ENCODE measurements around the gene HES2.
A peak's percentile ranks its signal among the peaks of the same experiment; 100 is the strongest.
"Not testable (repeated sequence)": the region's sequence is repeated elsewhere in the genome, so short reads cannot be mapped to it uniquely, and the experiment has no call there.

The HES2 gene

DNA sequence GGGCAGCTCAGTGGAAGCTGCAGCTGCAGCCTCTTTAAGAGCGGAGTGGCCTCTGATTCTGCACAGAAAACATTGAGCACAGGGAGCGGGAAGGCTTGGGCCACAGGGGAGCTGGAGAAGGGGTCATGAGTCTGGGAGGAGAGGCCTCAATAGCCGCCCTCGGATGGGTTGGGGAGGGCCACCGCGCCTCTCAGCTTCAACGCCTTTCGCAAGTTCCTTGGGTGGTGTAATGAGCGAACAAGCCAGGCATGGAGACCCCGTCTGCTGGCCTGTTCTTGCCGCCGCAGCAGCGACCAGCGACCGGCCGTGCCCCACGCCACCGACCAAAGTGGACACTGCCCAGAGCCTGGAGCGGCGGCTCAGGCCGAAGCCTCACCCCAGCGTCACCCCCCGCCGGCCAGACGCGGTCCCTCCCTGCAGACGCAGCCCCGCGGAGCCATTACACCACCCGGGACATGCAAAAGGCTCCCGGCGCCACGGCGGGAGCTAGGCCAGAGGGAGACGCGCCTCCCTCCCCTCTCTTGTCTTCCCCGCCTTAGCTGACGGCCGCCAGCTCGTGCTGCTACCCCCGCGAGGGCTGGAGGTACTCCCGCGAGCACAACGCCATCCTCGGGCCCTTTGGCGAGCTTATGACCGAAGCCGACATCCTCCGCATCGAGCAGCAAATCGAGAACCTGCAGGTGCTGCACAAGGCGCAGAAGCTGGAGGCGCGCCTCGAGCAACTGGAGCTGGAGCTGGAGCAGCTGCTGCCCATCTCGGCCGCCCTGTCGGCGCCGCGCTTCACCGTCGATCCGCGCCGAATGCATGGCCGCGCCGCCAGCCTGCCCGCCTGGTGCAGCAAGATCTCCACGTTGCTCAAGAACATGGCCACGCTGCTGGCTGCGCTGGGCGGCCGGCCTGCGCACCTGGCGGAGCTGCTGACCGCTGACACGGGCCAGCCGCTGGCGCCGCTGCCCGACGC lies 34.5 kb upstream of the HES2 start:
- peaks cover 23% of the 10 kb centered on the region for H3K4me1 ChIP-seq (ENCODE audit: control insufficient read depth, insufficient read depth, low read length)
- not testable (repeated sequence) for H3K27ac ChIP-seq (ENCODE audit: insufficient read depth, low read depth, low read length, poor library complexity, severe bottlenecking); H3K9me3 ChIP-seq (ENCODE audit: control insufficient read depth, low read length); H3K36me3 ChIP-seq (ENCODE audit: control insufficient read depth, insufficient read depth, low read length); H3K4me3 ChIP-seq (ENCODE audit: insufficient read depth, low read depth, low read length)
- H3K27me3 ChIP-seq (ENCODE audit: control insufficient read depth, insufficient read depth, low read length, poor library complexity, severe bottlenecking) = peaks cover 74% of the 10 kb centered on the region
- WGBS, 2 experiments = 23 to 25% methylated on average over 85 of the region's 85 CpGs

DNA sequence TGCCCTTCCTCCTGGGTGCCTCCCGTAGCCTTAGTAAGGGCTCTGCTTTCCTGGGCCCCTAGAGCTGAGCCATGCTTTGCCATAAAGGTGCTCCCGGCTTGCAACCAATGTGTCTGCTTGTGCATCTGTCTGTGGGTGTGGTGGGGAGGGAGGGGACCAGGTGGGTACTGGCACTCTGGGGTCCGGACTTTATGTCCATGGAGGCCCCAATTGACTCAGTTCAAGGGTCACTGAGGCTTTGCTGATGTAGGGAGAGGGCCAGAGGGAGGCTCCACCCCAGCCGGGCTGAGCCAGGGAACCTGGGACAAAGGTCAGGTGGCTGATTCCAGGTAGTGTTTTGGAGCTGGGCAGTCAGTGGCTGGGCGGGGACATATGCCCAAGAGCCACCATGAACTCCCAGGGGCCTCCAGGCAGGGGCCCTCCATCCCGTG lies 31.2 kb upstream of the HES2 start:
- WGBS, 2 experiments = 91 to 92% methylated on average over 6 of the region's 6 CpGs
- H3K27ac ChIP-seq (ENCODE audit: insufficient read depth, low read depth, low read length, poor library complexity, severe bottlenecking) = no peak overlapping the region
- H3K4me1 ChIP-seq (ENCODE audit: control insufficient read depth, insufficient read depth, low read length) = peaks cover 35% of the 10 kb centered on the region

DNA sequence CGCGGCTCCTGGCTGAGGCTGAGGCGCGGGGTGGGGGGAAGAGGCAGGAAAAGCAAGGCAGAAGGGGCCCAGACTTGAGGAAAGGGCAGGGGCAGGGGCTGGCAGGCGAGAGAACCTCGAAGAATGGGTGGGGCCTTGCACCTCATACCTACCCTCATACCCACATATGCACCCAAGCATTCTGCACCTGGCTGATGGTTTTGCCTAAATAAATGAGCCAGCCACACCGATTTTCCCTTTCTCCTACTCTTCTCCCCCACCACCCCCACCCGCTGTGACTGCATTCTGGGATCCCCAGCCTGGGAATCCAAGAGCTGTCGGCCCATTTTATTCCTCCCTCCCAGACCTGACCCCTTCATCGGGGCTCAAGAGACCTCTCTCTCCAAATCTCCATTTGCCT lies 30.8 kb upstream of the HES2 start:
- peaks cover 86% of the 10 kb centered on the region for H3K27me3 ChIP-seq (ENCODE audit: control insufficient read depth, insufficient read depth, low read length, poor library complexity, severe bottlenecking)

More for the DNA sequence above, 31.2 kb upstream of the HES2 start:
- no peaks in the 10 kb centered on the region for H3K36me3 ChIP-seq (ENCODE audit: control insufficient read depth, insufficient read depth, low read length)
- H3K9me3 ChIP-seq (ENCODE audit: control insufficient read depth, low read length) = no peaks in the 10 kb centered on the region
- H3K27me3 ChIP-seq (ENCODE audit: control insufficient read depth, insufficient read depth, low read length, poor library complexity, severe bottlenecking) = peaks cover 90% of the 10 kb centered on the region
- H3K4me3 ChIP-seq (ENCODE audit: insufficient read depth, low read depth, low read length) = no peak overlapping the region

DNA sequence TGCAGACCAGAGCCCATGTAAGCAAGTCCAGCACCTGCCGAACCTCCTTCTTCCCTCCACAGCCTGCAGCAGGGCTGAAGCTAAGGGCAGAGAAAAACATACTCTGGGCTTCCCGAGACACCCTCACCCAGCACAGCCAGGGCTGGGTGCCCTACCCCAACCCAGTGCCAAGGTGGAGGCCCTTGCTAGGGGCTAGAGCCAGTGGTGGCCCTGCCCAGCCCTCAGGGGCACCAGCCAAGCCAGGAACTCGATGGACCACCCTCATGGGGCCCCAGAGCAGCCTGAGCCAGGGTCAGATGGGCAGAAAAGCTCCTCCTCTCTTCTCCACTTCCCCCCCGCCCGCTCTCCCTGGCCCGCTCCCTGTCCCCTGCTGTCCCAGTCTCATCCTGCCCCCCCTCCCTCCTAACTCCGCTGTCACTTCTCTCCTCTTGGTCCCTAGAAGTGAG lies 30.3 kb upstream of the HES2 start:
- Histone ChIP-seq H3K4me1 (ENCODE audit: control insufficient read depth, insufficient read depth, low read length) (peaks cover 37% of the 10 kb centered on the region), H3K27ac (ENCODE audit: insufficient read depth, low read depth, low read length, poor library complexity, severe bottlenecking) (no peak overlapping the region), H3K4me3 (ENCODE audit: insufficient read depth, low read depth, low read length) (no peak overlapping the region), H3K27me3 (ENCODE audit: control insufficient read depth, insufficient read depth, low read length, poor library complexity, severe bottlenecking) (peaks cover 81% of the 10 kb centered on the region), H3K9me3 (ENCODE audit: control insufficient read depth, low read length) (no peaks in the 10 kb centered on the region), H3K36me3 (ENCODE audit: control insufficient read depth, insufficient read depth, low read length) (no peaks in the 10 kb centered on the region)
- WGBS, 2 experiments = 64 to 74% methylated on average over 6 of the region's 7 CpGs

More for the DNA sequence above, 30.8 kb upstream of the HES2 start:
- not testable (repeated sequence) for H3K4me3 ChIP-seq (ENCODE audit: insufficient read depth, low read depth, low read length); H3K9me3 ChIP-seq (ENCODE audit: control insufficient read depth, low read length); H3K27ac ChIP-seq (ENCODE audit: insufficient read depth, low read depth, low read length, poor library complexity, severe bottlenecking); H3K36me3 ChIP-seq (ENCODE audit: control insufficient read depth, insufficient read depth, low read length)
- peaks cover 37% of the 10 kb centered on the region for H3K4me1 ChIP-seq (ENCODE audit: control insufficient read depth, insufficient read depth, low read length)
- 66 to 70% methylated on average over 10 of the region's 10 CpGs for WGBS, 2 experiments

DNA sequence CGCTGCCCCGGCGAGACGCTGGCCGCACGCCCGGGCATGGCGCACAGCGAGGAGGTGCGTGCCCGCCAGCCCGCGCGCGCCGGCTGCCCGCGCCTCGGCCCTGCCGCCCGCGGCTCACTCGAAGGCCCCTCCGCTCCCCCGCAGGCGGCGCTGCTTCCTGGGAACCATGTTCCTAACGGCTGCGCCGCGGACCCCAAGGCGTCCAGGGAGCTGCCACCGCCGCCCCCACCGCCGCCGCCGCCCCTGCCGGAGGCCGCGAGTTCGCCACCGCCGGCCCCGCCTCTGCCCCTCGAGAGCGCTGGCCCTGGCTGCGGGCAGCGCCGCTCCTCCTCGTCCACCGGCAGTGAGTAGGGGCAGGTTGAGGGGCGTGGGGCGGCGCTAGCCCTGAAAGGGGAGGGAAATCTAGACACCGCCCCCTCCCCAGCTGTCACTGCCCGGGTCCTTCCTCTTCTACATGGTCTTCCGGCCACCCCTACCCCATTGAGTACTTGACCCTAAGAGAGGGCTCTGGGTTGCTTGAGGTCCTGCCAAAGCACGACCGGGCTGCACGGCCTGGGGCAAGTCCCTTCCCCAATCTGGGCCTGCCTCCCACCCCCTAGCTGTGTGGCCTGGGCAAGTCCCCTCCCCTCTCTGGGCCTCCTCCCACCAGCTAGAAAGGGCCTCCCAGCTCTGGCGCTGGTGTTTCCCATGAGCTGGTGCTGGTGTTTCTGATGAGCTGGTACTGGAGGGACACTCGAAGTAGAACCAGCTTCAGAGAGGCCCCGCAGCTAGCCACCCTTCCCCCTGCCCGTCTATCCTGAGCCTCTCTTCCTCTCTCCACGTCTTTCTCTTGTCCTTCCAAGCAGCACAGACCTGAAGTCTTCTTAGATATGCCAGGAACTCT lies 29.3 kb upstream of the HES2 start:
- Histone ChIP-seq H3K27me3 (ENCODE audit: control insufficient read depth, insufficient read depth, low read length, poor library complexity, severe bottlenecking) (peaks cover 71% of the 10 kb centered on the region), H3K4me1 (ENCODE audit: control insufficient read depth, insufficient read depth, low read length) (peaks cover 35% of the 10 kb centered on the region), H3K36me3 (ENCODE audit: control insufficient read depth, insufficient read depth, low read length) (no peaks in the 10 kb centered on the region), H3K27ac (ENCODE audit: insufficient read depth, low read depth, low read length, poor library complexity, severe bottlenecking) (no peak overlapping the region), H3K4me3 (ENCODE audit: insufficient read depth, low read depth, low read length) (peak overlapping the region; percentile 16), H3K9me3 (ENCODE audit: control insufficient read depth, low read length) (no peaks in the 10 kb centered on the region)
- 4 to 5% methylated on average over 62 to 64 of the region's 66 CpGs for WGBS, 2 experiments

DNA sequence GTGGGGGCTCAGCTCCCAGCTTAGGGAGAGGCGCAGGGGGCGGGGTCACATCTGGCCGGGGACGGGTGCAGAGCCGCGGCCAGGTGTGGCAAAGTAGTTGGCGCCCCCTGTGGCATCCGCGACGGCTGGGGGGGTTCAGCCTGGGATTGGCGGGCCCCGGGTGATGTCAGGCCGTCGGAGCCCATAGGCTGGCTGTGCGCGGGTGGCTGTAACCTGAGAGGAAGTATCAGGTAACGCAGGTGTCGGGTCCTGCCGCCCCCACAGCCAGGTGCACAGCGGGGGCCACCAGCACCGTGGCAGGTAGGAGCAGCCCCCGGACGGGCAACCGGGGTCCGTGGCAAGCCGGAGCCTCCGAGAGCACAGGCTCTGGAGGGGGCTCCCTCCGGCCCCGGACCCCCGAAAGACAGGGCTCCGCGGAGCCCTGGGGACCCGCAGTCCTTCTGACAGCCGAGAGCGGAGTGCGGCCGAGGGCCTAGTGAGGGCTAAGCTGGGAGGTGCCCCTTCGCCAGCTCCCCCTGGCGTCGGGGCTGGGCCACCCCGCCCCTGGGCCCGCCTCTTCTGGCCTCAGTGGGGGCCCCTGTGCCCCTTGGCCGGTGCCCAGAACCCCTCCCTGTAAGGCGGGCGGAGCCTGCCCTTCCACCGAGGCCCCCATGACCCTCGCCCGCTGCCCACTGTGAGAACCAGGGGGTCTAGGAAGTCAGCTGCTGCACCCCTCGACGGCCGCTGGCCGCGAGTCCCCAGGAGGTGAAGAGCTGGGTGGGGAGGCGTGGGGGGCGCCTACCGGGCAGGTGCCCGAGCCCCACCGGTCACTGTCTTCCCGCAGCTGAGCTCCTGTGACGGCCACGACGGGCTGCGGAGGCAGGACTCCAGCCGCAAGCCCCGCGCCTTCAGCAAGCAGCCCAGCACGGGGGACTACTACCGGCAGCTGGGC lies 28.4 kb upstream of the HES2 start:
- peak overlapping the region; percentile 37 for H3K4me3 ChIP-seq (ENCODE audit: insufficient read depth, low read depth, low read length)
- WGBS, 2 experiments = 3% methylated on average over 68 of the region's 68 CpGs
- H3K27me3 ChIP-seq (ENCODE audit: control insufficient read depth, insufficient read depth, low read length, poor library complexity, severe bottlenecking) = peaks cover 62% of the 10 kb centered on the region

DNA sequence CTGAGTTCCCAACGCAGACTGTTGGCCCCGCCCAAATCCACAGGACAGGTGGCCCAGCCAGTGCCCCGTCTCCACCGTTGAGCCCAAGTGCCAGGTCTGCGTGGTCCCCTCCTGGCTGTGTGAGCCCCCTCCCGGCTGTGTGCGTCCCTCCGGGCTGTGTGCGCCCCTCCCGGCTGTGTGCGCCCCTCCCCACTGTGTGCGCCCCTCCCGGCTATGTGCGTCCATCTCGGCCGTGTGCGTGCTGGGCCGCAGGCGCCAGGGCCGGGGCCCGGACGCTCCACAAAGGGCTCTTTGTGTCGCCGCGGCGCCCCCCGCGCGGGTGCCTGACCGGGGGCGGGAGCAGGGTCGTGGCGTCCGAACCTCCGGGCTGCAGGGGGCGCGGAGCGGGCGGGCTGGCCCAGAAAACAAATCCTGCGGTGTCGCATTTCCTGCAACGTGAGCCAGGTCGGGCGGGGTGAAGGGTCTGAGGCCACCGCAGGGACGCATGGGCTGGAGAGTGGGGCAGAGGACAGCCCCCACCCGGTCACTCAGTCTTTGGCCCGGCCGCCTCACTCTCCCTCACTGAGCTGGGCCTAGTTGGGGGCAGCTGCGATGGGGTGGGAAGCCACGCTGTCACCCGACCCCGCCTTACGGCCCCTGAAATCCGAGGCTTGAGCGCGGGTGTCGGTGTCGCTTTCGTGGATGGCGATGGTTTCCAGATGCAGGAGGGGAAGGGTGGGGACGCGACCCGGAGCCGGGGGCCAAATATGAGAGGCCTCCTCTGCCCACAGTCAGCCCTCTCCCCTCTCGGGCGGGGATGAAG lies 27.5 kb upstream of the HES2 start:
- no peaks in the 10 kb centered on the region for H3K36me3 ChIP-seq (ENCODE audit: control insufficient read depth, insufficient read depth, low read length)
- H3K4me1 ChIP-seq (ENCODE audit: control insufficient read depth, insufficient read depth, low read length) = peaks cover 31% of the 10 kb centered on the region

More for the DNA sequence above, 28.4 kb upstream of the HES2 start:
- Histone ChIP-seq H3K27ac (ENCODE audit: insufficient read depth, low read depth, low read length, poor library complexity, severe bottlenecking) (no peak overlapping the region), H3K4me1 (ENCODE audit: control insufficient read depth, insufficient read depth, low read length) (peaks cover 31% of the 10 kb centered on the region), H3K9me3 (ENCODE audit: control insufficient read depth, low read length) (no peaks in the 10 kb centered on the region), H3K36me3 (ENCODE audit: control insufficient read depth, insufficient read depth, low read length) (no peaks in the 10 kb centered on the region)

DNA sequence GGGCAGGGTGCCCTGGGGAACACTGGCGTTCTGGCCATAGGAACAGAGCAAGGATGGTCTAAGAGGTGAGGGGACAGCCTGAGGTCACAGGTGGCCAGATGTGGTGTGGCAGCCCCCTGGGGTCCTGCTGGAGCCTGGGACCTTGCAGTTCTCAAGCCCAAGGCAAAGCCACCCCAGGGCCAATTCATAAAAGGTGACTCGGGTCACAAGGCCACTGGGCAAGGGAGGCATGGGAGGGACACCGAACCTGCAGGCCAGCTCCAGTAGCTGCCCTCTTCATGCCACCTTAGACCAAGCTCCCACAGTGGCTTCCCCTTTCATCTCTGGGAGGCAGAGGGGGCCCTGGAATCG lies 26.9 kb upstream of the HES2 start:
- no peak overlapping the region for H3K27ac ChIP-seq (ENCODE audit: insufficient read depth, low read depth, low read length, poor library complexity, severe bottlenecking)
- peaks cover 31% of the 10 kb centered on the region for H3K4me1 ChIP-seq (ENCODE audit: control insufficient read depth, insufficient read depth, low read length)
- H3K36me3 ChIP-seq (ENCODE audit: control insufficient read depth, insufficient read depth, low read length) = no peaks in the 10 kb centered on the region
- peaks cover 49% of the 10 kb centered on the region for H3K27me3 ChIP-seq (ENCODE audit: control insufficient read depth, insufficient read depth, low read length, poor library complexity, severe bottlenecking)
- H3K9me3 ChIP-seq (ENCODE audit: control insufficient read depth, low read length) = no peaks in the 10 kb centered on the region
- H3K4me3 ChIP-seq (ENCODE audit: insufficient read depth, low read depth, low read length) = peak overlapping the region; percentile 37
- 63 to 66% methylated on average over 4 of the region's 4 CpGs for WGBS, 2 experiments

More for the DNA sequence above, 27.5 kb upstream of the HES2 start:
- 1% methylated on average over 67 of the region's 67 CpGs for WGBS, 2 experiments
- Histone ChIP-seq H3K9me3 (ENCODE audit: control insufficient read depth, low read length) (no peaks in the 10 kb centered on the region), H3K27ac (ENCODE audit: insufficient read depth, low read depth, low read length, poor library complexity, severe bottlenecking) (no peak overlapping the region), H3K4me3 (ENCODE audit: insufficient read depth, low read depth, low read length) (peak overlapping the region; percentile 37), H3K27me3 (ENCODE audit: control insufficient read depth, insufficient read depth, low read length, poor library complexity, severe bottlenecking) (peaks cover 53% of the 10 kb centered on the region)

DNA sequence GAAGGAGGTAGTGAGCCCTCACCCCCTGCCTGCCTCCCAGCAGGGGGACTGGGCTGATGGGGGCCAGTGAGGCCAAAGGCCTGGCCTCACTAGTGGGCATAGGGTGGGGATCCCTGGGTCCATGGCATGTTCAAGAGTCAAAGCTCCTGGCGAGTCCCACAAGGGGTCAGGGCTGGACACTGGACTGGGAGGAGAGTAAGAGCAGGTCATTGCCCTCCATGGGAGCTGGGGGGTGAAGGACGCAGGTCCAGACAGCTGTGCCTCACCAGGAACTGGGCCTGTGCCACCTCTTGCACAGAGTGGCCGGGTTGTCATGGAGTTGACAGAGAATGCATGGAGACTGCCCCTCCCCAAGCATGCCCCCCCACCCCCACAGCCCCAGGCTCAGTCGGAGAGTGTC lies 26.2 kb upstream of the HES2 start:
- H3K36me3 ChIP-seq (ENCODE audit: control insufficient read depth, insufficient read depth, low read length); H3K9me3 ChIP-seq (ENCODE audit: control insufficient read depth, low read length); H3K27ac ChIP-seq (ENCODE audit: insufficient read depth, low read depth, low read length, poor library complexity, severe bottlenecking); H3K4me3 ChIP-seq (ENCODE audit: insufficient read depth, low read depth, low read length): not testable (repeated sequence)
- peaks cover 31% of the 10 kb centered on the region for H3K4me1 ChIP-seq (ENCODE audit: control insufficient read depth, insufficient read depth, low read length)
- peaks cover 54% of the 10 kb centered on the region for H3K27me3 ChIP-seq (ENCODE audit: control insufficient read depth, insufficient read depth, low read length, poor library complexity, severe bottlenecking)
- 89% methylated on average over 3 of the region's 4 CpGs for WGBS, 2 experiments
